ENCODE results near the gene TMEM200A. TPM values are rescaled to one million over a fixed set of nuclear protein-coding genes. Genes with fewer than 3 reads are reported as not detected.

The TMEM200A gene
- total and polyA plus RNA-seq, 8 donors: 1.5 to 12.6 (median 3.2) TPM

DNA sequence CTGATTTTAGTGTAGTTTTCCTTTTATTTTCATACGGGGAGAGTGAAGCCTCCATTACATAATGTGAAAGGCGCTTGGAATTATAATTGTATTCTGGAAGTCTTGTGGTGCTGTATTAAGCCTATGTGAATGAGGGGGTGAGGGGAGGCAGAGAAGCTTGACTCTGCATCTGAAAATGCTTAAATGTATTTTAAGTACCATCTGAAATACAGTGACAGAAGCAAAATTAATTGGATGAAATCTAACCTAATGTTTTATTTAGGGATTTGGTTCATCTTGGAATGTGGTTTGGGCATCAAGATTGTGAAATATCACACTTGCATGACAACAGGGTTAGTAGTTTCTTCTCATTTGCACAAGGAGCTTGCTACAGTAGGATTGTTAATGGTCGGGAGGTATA lies 41.2 kb downstream of the TMEM200A start:
- H3K36me3 ChIP-seq: no peaks in the 10 kb centered on the region
- no peaks in the 10 kb centered on the region for H3K27me3 ChIP-seq
- DNase-seq (no peak), ATAC-seq (no peak)
- intact Hi-C loops (cut with DNase I): no loop called here
- no peaks in the 10 kb centered on the region for H3K9me3 ChIP-seq
- no peak overlapping the region for H3K27ac ChIP-seq
- TF ChIP-seq CTCF (IDR thresholded peaks at IDR 0.05): no peak
- no peak overlapping the region for H3K4me3 ChIP-seq
- H3K4me1 ChIP-seq: no peaks in the 10 kb centered on the region

DNA sequence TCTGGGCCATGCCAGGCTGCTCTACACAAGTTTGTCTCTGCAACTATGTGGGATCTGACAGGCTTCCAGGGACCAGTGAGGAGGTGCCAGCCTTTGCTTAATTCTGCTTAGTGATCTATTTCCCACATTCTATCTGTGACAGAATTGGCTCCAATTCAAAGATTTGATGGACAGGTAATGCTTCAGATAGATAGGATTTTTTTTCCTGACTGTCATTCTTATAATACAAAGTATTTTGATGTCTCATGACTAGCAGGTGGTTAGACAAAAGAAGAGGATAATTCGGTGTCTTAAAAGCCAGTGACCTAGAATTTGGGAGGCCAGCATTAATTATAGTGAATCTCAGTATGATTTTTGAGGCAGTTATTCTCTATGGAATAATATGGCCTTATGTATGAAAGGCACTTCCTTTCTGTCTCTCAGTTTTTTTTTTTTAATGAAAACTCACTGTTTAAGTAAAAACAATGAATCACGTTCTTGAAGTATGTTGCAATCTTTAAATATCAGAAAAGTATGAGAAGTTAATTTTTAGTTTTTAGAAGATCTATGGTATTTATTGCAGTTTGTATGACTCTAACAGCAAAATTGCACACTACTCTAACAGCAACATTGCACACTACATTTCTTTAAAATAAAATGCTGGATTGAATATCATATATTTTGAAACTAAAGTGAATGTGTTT lies 43.7 kb downstream of the TMEM200A start:
- ATAC-seq (no peak), DNase-seq (no peak)
- intact Hi-C loops (cut with DNase I): no loop called here
- Histone ChIP-seq H3K4me3 (no peak overlapping the region), H3K27me3 (no peaks in the 10 kb centered on the region), H3K4me1 (no peaks in the 10 kb centered on the region), H3K27ac (no peak overlapping the region), H3K9me3 (no peaks in the 10 kb centered on the region), H3K36me3 (no peaks in the 10 kb centered on the region)
- no peak for TF ChIP-seq CTCF (IDR thresholded peaks at IDR 0.05)

DNA sequence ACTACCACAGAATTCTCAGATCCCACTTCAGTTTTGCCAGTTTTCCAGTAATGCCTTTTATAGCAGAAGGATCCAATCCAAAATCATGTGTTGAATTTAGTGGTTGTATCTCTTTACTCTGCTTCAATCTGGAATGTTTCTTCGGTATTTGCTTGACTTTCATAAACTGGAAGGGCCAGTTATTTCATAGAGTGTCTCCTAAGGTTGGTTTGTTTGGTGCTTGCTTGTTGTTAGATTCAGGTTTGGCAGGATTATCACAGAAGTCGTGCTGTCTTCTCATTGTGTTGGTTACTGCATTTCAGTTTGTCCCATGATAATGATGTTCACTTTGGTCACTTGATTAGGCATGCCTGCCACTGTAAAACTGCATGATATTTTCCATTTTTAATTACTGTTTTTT lies 45.7 kb downstream of the TMEM200A start:
- Histone ChIP-seq H3K4me1 (no peaks in the 10 kb centered on the region), H3K36me3 (no peaks in the 10 kb centered on the region), H3K27me3 (no peaks in the 10 kb centered on the region), H3K9me3 (no peaks in the 10 kb centered on the region), H3K4me3 (no peak overlapping the region), H3K27ac (no peak overlapping the region)
- ATAC-seq: no peak
- intact Hi-C loops (cut with DNase I): no loop called here
- TF ChIP-seq CTCF (IDR thresholded peaks at IDR 0.05): no peak
- no peak for DNase-seq

- no peaks in the 10 kb centered on the region for H3K36me3 ChIP-seq
- H3K9me3 ChIP-seq: no peaks in the 10 kb centered on the region
- no peak overlapping the region for H3K27ac ChIP-seq
- intact Hi-C loops (cut with DNase I): no loop called here
- no peak overlapping the region for H3K4me3 ChIP-seq
- no peaks in the 10 kb centered on the region for H3K27me3 ChIP-seq
- no peaks in the 10 kb centered on the region for H3K4me1 ChIP-seq
- TF ChIP-seq CTCF (IDR thresholded peaks at IDR 0.05): no peak
- DNase-seq (no peak), ATAC-seq (no peak)
Observed at GRCh38 chr6:130412556-130413290, 46.9 kb downstream of the TMEM200A start.

DNA sequence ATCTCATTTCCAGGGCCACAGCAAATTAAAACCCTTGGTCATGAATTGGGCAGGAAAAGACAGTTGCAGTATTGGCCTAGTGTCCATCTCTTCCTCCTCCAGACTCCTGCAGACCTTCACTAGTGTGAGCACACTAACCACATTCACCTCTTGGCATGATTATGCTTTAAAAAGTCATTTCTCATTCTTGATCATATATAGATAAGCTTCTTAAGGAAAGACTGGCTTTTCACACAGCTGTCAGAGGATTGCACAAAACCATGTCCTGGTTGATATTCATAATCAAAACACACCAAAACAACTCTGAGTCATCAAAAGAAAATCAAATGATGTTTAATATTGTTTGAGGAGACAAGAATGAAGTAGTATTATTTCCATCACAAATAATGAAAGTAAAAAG lies 52.1 kb downstream of the TMEM200A start:
- Histone ChIP-seq H3K36me3 (no peaks in the 10 kb centered on the region), H3K27ac (no peak overlapping the region)

More for the DNA sequence above, 52.1 kb downstream of the TMEM200A start:
- Histone ChIP-seq H3K4me3 (no peak overlapping the region), H3K27me3 (no peaks in the 10 kb centered on the region), H3K9me3 (no peaks in the 10 kb centered on the region), H3K4me1 (no peaks in the 10 kb centered on the region)
- no peak for TF ChIP-seq CTCF (IDR thresholded peaks at IDR 0.05)
- ATAC-seq (no peak), DNase-seq (no peak)
- intact Hi-C loops (cut with DNase I): no loop called here

All from left lung (tissue), 10 donors.